ENCODE data around the gene SRRM4.

Gene SRRM4

GRCh38 chr12:118960865-118961264 lies 20.5 kb upstream of the SRRM4 start:
- no peak for DNase-seq (ENCODE audit: low read depth)
- no peak overlapping the region for H3K4me3 ChIP-seq (ENCODE audit: low read depth, low read length)
- TF ChIP-seq MAX (IDR thresholded peaks at IDR 0.05; ENCODE audit: low read depth, low read length) (no peak), CTCF (IDR thresholded peaks at IDR 0.05; ENCODE audit: low read depth, low read length) (no peak), POLR2A (IDR thresholded peaks at IDR 0.05; ENCODE audit: extremely low read depth, insufficient read length) (no peak), MYC (IDR thresholded peaks at IDR 0.05; ENCODE audit: low read depth, low read length) (no peak)

- no peak for DNase-seq (ENCODE audit: low read depth)
- no peak for TF ChIP-seq MYC (IDR thresholded peaks at IDR 0.05; ENCODE audit: low read depth, low read length)
- no peak overlapping the region for H3K4me3 ChIP-seq (ENCODE audit: low read depth, low read length)
Observed at GRCh38 chr12:118964988-118965387, 16.4 kb upstream of the SRRM4 start.

- H3K4me3 ChIP-seq (ENCODE audit: low read depth, low read length) = no peak overlapping the region
- TF ChIP-seq CTCF (IDR thresholded peaks at IDR 0.05; ENCODE audit: low read depth, low read length) (no peak), MYC (IDR thresholded peaks at IDR 0.05; ENCODE audit: low read depth, low read length) (no peak), POLR2A (IDR thresholded peaks at IDR 0.05; ENCODE audit: extremely low read depth, insufficient read length) (no peak), MAX (IDR thresholded peaks at IDR 0.05; ENCODE audit: low read depth, low read length) (no peak)
- no peak for DNase-seq (ENCODE audit: low read depth)
Observed at GRCh38 chr12:118970856-118971255, 10.5 kb upstream of the SRRM4 start.

GRCh38 chr12:118972982-118973381 lies 8.4 kb upstream of the SRRM4 start:
- no peak for DNase-seq (ENCODE audit: low read depth)
- no peak for TF ChIP-seq MYC (IDR thresholded peaks at IDR 0.05; ENCODE audit: low read depth, low read length)
- H3K4me3 ChIP-seq (ENCODE audit: low read depth, low read length) = no peak overlapping the region

- H3K4me3 ChIP-seq (ENCODE audit: low read depth, low read length) = no peak overlapping the region
- TF ChIP-seq POLR2A (IDR thresholded peaks at IDR 0.05; ENCODE audit: extremely low read depth, insufficient read length) = no peak
- no peak for TF ChIP-seq MYC (IDR thresholded peaks at IDR 0.05; ENCODE audit: low read depth, low read length)
- TF ChIP-seq CTCF (IDR thresholded peaks at IDR 0.05; ENCODE audit: low read depth, low read length) = peak; percentile 96
- no peak for TF ChIP-seq MAX (IDR thresholded peaks at IDR 0.05; ENCODE audit: low read depth, low read length)
- peak; percentile 79 for DNase-seq (ENCODE audit: low read depth)
Observed at GRCh38 chr12:118979763-118980406, 1.5 kb upstream of the SRRM4 start.

GRCh38 chr12:118980407-118981014 lies 830 bp upstream of the SRRM4 start:
- DNase-seq (ENCODE audit: low read depth) = no peak
- TF ChIP-seq CTCF (IDR thresholded peaks at IDR 0.05; ENCODE audit: low read depth, low read length) (no peak), MYC (IDR thresholded peaks at IDR 0.05; ENCODE audit: low read depth, low read length) (no peak), MAX (IDR thresholded peaks at IDR 0.05; ENCODE audit: low read depth, low read length) (no peak), POLR2A (IDR thresholded peaks at IDR 0.05; ENCODE audit: extremely low read depth, insufficient read length) (no peak)
- no peak overlapping the region for H3K4me3 ChIP-seq (ENCODE audit: low read depth, low read length)

- no peak overlapping the region for H3K4me3 ChIP-seq (ENCODE audit: low read depth, low read length)
- no peak for TF ChIP-seq MYC (IDR thresholded peaks at IDR 0.05; ENCODE audit: low read depth, low read length)
- TF ChIP-seq CTCF (IDR thresholded peaks at IDR 0.05; ENCODE audit: low read depth, low read length) = no peak
- TF ChIP-seq MAX (IDR thresholded peaks at IDR 0.05; ENCODE audit: low read depth, low read length) = no peak
- no peak for TF ChIP-seq POLR2A (IDR thresholded peaks at IDR 0.05; ENCODE audit: extremely low read depth, insufficient read length)
Observed at GRCh38 chr12:118982302-118982701, 961 bp downstream of the SRRM4 start.

More at GRCh38 chr12:118982302-118982701, 961 bp downstream of the SRRM4 start:
- DNase-seq (ENCODE audit: low read depth) = no peak

Measured in NB4 (cell line).